Measurements from ENCODE around the gene MRPL38. TPM values are rescaled to one million over a fixed set of nuclear protein-coding genes. Genes with fewer than 3 reads are reported as not detected.
"Not testable (repeated sequence)": the region's sequence is repeated elsewhere in the genome, so short reads cannot be mapped to it uniquely, and the experiment has no call there.

The MRPL38 gene
- total RNA-seq, 1 experiment from 2014 or later: 219 TPM

DNA sequence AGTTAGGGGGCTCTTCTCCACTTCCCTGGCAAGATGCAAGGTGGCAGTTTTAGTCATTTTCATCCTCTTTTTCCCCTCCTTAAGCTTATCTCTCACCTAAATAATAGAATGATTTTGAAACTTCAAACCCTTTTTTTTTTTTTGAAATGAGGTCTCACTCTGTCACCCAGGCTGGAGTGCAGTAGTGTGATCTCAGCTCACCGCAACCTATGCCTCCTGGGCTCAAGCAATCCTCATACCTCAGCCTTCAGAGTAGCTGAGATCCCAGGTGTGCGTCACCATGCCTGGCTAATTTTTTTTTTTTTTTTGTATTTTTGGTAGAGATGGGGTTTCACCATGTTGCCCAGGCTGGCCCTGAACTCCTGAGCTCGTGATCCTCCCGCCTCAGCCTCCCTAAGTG lies 39.8 kb downstream of the MRPL38 start:
- not testable (repeated sequence) for H3K4me2 ChIP-seq (ENCODE audit: low read length)

DNA sequence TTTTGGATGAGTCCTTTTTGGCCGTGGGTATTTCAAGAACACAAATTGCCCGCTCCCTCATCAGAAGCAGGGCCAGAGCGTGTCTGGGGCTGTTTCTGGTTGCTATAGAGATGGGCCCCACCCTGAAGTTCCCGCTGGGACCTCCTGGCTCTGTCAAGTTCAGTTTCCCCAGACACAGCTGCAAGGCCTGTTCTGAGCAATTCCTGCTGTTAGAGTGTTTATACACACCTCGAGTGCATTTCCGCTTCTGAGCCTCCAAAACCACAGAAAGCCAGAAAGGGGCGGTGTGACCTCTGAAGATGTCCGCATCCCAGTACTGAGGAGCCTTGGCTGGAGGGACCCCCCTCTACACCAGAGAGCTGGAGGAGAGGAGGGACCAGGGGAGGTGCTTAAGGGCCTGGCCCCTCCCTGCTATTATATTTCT lies 40.2 kb downstream of the MRPL38 start:
- H3K79me2 ChIP-seq (ENCODE audit: insufficient read depth, low read length): no peaks in the 10 kb centered on the region
- peaks cover 20 to 34% of the 10 kb centered on the region in 2 experiments for H3K4me1 ChIP-seq (ENCODE audit: control insufficient read depth in 1 of 2, insufficient read depth in 2 of 2, low read length in 2 of 2)
- CTCF ChIA-PET: no interaction called here
- no peaks in the 10 kb centered on the region for H3K9me2 ChIP-seq (ENCODE audit: insufficient read depth)
- POLR2A ChIA-PET: interaction anchor here (1.0 to 1.3 kb wide), 2 partner anchors 9 to 11 kb away, joined by 3 to 4 read pairs; partner anchors contain the start of gene WBP2
- no peaks in the 10 kb centered on the region for H3K27me3 ChIP-seq (ENCODE audit: insufficient read depth, low read length)
- no peaks in the 10 kb centered on the region for H3K36me3 ChIP-seq (ENCODE audit: control insufficient read depth in 1 of 2, insufficient read depth in 2 of 2, low read length in 2 of 2)
- no peak overlapping the region for H3K9ac ChIP-seq (ENCODE audit: low read length)
- no peak overlapping the region for H3K4me2 ChIP-seq (ENCODE audit: low read length)
- H2AFZ ChIP-seq (ENCODE audit: low read depth, low read length, poor library complexity, severe bottlenecking): no peak overlapping the region
- RAD21 ChIA-PET (ENCODE audit: low non-redundant PET in 1 of 2, low total read pairs in 2 of 2, uncharacterized antibody in 2 of 2, unreplicated experiment in 2 of 2): no interaction called here
- TF ChIP-seq SP1 (IDR thresholded peaks at IDR 0.05; ENCODE audit: low read depth): no peak
- TF ChIP-seq ZFX (IDR thresholded peaks at IDR 0.05): no peak
- TF ChIP-seq, protein P1, sequence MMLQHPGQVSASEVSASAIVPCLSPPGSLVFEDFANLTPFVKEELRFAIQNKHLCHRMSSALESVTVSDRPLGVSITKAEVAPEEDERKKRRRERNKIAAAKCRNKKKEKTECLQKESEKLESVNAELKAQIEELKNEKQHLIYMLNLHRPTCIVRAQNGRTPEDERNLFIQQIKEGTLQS (IDR thresholded peaks at IDR 0.05): no peak
- TF ChIP-seq EZH2 (IDR thresholded peaks at IDR 0.05): no peak
- no peak for TF ChIP-seq YY1 (IDR thresholded peaks at IDR 0.05; ENCODE audit: extremely low read depth, insufficient replicate concordance, low read depth, low read length)
- TF ChIP-seq, protein P2, sequence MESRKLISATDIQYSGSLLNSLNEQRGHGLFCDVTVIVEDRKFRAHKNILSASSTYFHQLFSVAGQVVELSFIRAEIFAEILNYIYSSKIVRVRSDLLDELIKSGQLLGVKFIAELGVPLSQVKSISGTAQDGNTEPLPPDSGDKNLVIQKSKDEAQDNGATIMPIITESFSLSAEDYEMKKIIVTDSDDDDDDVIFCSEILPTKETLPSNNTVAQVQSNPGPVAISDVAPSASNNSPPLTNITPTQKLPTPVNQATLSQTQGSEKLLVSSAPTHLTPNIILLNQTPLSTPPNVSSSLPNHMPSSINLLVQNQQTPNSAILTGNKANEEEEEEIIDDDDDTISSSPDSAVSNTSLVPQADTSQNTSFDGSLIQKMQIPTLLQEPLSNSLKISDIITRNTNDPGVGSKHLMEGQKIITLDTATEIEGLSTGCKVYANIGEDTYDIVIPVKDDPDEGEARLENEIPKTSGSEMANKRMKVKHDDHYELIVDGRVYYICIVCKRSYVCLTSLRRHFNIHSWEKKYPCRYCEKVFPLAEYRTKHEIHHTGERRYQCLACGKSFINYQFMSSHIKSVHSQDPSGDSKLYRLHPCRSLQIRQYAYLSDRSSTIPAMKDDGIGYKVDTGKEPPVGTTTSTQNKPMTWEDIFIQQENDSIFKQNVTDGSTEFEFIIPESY (IDR thresholded peaks at IDR 0.05; ENCODE audit: extremely low read depth, insufficient replicate concordance, low read length): no peak
- no peak for TF ChIP-seq RAD21 (IDR thresholded peaks at IDR 0.05; ENCODE audit: low read depth)
- TF ChIP-seq, protein P3, sequence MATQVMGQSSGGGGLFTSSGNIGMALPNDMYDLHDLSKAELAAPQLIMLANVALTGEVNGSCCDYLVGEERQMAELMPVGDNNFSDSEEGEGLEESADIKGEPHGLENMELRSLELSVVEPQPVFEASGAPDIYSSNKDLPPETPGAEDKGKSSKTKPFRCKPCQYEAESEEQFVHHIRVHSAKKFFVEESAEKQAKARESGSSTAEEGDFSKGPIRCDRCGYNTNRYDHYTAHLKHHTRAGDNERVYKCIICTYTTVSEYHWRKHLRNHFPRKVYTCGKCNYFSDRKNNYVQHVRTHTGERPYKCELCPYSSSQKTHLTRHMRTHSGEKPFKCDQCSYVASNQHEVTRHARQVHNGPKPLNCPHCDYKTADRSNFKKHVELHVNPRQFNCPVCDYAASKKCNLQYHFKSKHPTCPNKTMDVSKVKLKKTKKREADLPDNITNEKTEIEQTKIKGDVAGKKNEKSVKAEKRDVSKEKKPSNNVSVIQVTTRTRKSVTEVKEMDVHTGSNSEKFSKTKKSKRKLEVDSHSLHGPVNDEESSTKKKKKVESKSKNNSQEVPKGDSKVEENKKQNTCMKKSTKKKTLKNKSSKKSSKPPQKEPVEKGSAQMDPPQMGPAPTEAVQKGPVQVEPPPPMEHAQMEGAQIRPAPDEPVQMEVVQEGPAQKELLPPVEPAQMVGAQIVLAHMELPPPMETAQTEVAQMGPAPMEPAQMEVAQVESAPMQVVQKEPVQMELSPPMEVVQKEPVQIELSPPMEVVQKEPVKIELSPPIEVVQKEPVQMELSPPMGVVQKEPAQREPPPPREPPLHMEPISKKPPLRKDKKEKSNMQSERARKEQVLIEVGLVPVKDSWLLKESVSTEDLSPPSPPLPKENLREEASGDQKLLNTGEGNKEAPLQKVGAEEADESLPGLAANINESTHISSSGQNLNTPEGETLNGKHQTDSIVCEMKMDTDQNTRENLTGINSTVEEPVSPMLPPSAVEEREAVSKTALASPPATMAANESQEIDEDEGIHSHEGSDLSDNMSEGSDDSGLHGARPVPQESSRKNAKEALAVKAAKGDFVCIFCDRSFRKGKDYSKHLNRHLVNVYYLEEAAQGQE (IDR thresholded peaks at IDR 0.05; ENCODE audit: low read depth): no peak
- TF ChIP-seq SIN3A (IDR thresholded peaks at IDR 0.05; ENCODE audit: low read depth): no peak
- TF ChIP-seq ZNF274 (IDR thresholded peaks at IDR 0.05; ENCODE audit: low read depth, low read length): no peak
- TF ChIP-seq JUND (IDR thresholded peaks at IDR 0.05): no peak
- no peak overlapping the region for H3K27ac ChIP-seq (ENCODE audit: low read depth, low read length)
- no peaks in the 10 kb centered on the region for H3K9me3 ChIP-seq (ENCODE audit: control insufficient read depth in 1 of 2, insufficient read depth in 1 of 2, low read depth in 1 of 2, low read length in 2 of 2)
- H3K4me3 ChIP-seq (replicated peaks in 1 of 2; ENCODE audit: low read depth in 1 of 2, low read length in 2 of 2): no peak overlapping the region
- DNase-seq (ENCODE audit: low read depth, low spot score) (no peak), ATAC-seq (no peak)
- intact Hi-C loops (cut with micrococcal nuclease): no loop called here
- no peaks in the 10 kb centered on the region for H4K20me1 ChIP-seq (ENCODE audit: insufficient read depth)
- BruUV-seq (replicated peaks): no TSS peak

More for the DNA sequence above, 39.8 kb downstream of the MRPL38 start:
- peaks cover 20 to 34% of the 10 kb centered on the region in 2 experiments for H3K4me1 ChIP-seq (ENCODE audit: control insufficient read depth in 1 of 2, insufficient read depth in 2 of 2, low read length in 2 of 2)
- CTCF ChIA-PET; H3K9me3 ChIP-seq (ENCODE audit: control insufficient read depth in 1 of 2, insufficient read depth in 1 of 2, low read depth in 1 of 2, low read length in 2 of 2); DNase-seq (ENCODE audit: low read depth, low spot score); H3K79me2 ChIP-seq (ENCODE audit: insufficient read depth, low read length); H3K27ac ChIP-seq (ENCODE audit: low read depth, low read length); H3K4me3 ChIP-seq (replicated peaks in 1 of 2; ENCODE audit: low read depth in 1 of 2, low read length in 2 of 2); H2AFZ ChIP-seq (ENCODE audit: low read depth, low read length, poor library complexity, severe bottlenecking); intact Hi-C loops (cut with micrococcal nuclease); ATAC-seq; H3K36me3 ChIP-seq (ENCODE audit: control insufficient read depth in 1 of 2, insufficient read depth in 2 of 2, low read length in 2 of 2); H3K9ac ChIP-seq (ENCODE audit: low read length); H4K20me1 ChIP-seq (ENCODE audit: insufficient read depth); H3K27me3 ChIP-seq (ENCODE audit: insufficient read depth, low read length); BruUV-seq (replicated peaks); H3K9me2 ChIP-seq (ENCODE audit: insufficient read depth): not testable (repeated sequence)
- RAD21 ChIA-PET (ENCODE audit: low non-redundant PET in 1 of 2, low total read pairs in 2 of 2, uncharacterized antibody in 2 of 2, unreplicated experiment in 2 of 2): interaction anchor here in 1 of 2 experiments (0.7 kb wide), 1 partner anchor 13 kb away, joined by 4 read pairs; no protein-coding TSS in a partner anchor
- POLR2A ChIA-PET: interaction anchor here (1.0 to 1.3 kb wide), 2 partner anchors 9 to 11 kb away, joined by 3 to 4 read pairs; partner anchors contain the start of gene WBP2
